ENCODE measurements around the gene DNAJC3.
A peak's percentile ranks its signal among the peaks of the same experiment; 100 is the strongest.
"Not testable (repeated sequence)": the region's sequence is repeated elsewhere in the genome, so short reads cannot be mapped to it uniquely, and the experiment has no call there.

Gene DNAJC3

DNA sequence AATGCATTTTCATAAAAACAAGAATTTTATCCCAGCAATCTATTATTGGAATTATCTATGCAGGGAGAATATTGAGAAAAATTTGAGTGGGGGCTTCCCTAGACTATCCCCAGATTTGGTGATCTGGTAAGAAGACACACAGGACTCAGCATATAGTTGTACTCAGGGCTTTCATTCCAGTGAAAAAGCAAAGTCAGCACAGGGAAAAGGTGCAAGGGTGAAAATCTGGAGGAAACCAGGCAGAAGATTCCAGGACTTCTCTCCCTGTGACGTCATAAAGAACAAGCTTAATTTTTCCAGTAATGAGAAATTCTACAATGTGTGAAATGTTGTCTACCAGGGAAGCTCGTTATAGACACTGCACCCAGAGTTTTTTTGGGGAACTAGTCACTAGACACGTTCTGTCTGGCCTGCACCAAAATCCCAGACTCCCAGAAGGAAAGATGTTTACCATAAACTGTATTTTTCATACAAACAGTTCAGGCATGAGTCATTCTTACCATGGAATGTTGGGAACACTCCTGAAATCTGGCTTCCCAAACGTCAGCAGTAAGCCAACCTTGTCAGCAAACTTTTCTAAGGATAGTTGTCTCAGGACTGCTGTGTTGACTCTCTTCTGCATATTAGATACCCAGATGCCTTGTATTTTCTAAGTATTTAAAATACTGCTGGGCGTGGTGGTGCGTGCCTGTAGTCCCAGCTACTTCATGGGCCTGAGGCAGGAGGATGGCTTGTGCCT is 107.4 kb downstream of the DNAJC3 start:
- no peak for DNase-seq

DNA sequence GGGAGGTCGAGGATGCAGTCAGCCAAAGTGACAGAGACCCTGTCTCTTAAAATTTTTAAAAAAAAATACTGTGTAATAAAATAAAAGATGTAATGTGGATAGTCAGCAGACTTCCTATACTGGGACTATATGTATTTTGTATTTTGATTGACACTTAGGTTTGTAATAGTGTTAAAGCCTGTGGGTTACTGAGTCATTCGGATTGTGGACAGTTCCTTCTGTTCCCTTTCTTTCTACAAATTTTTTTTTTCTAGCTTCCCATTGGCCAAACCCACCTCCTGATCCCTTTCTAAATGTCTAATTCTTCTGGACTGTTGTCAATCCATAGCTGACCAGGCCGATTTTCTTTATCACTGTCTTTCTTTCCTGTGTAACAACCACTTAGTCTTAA is 108.0 kb downstream of the DNAJC3 start:
- DNase-seq: no peak

GRCh38 chr13:95787356-95788099 is 110.6 kb downstream of the DNAJC3 start:
- DNase-seq: no peak

DNA sequence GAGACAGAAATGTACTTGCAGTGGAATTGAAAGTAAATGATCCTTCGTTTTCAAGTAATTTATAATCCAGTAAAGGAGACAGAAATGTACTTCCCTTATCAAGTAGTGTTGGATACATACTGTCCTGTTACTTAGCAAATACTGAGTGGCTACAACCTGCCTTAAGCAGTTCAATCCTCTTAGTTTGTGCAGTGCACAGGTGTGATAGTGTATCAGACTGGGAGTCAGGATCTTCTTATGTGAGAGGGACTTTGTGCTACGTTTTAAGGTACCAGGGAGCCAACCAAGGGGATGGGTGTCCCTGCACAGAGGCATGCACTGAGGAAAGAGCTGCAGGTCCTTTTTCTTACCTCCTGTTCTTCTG is 111.1 kb downstream of the DNAJC3 start:
- DNase-seq: no peak

DNA sequence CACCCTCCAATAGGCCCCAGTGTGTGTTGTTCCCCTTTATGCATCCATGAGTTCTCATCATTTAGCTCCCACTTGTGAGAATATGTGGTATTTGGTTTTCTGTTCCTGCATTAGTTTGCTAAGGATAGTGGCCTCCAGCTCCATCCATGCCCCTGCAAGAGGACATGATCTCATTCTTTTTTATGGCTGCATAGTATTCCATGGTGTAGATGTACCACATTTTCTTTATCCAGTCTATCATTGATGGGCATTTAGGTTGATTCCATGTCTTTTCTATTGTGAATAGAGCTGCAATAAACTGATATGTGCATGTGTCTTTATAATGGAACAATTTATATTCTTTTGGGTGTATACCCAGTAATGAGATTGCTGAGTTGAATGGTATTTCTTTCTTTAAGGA is 112.4 kb downstream of the DNAJC3 start:
- not testable (repeated sequence) for DNase-seq

- no peak for DNase-seq
These were observed 114.3 kb downstream of the DNAJC3 start for GRCh38 chr13:95791084-95791722.

DNA sequence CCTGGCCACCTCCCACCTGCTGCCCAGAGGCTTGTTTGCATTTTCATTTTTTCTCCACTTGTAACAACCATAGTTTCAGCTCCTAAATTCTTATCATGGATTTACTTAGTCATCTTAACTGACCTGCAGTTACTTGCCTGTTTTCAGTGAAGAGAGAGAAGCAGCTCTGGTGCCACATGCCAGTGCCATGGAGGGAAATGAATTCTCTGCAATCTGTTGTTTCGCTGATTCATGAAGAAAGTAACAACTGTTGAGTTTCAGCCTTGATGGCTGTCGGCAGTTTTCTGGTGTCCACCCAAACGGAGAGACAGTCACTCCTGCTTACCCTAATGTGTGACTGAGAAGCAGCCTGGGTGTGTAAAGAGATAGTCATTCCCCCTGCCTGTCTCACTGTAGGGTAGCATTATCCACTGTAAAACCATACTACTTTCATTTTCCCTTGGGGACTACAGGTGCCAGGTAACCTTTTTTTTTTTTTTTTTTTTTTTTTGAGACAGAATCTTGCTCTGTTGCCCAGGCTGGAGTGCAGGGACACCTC is 116.1 kb downstream of the DNAJC3 start:
- DNase-seq: no peak

- no peak for DNase-seq
These were observed 116.8 kb downstream of the DNAJC3 start for GRCh38 chr13:95793781-95794180.

- no peak for DNase-seq
These were observed 120.1 kb downstream of the DNAJC3 start for GRCh38 chr13:95797016-95797415.

DNA sequence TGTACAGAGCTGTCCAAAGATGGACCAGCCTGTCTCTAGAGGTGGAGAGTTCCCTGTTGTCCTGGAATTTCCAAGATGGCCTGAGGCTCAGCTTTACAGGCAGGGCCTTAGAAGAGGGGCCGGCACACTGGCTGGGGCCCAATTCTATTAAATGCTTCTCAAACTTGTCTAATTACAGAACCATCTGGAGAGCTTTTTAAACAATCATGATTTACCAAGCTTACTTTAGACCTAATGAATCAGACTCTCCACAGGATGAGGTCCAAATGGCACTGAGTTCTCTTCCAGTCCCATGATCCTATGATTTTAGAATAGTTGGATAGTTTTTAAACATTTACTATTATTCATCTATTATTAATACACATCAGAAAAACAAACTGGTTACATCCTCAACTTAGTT is 123.5 kb downstream of the DNAJC3 start:
- no peak for DNase-seq

GRCh38 chr13:95801825-95802224 is 124.9 kb downstream of the DNAJC3 start:
- DNase-seq: no peak

DNA sequence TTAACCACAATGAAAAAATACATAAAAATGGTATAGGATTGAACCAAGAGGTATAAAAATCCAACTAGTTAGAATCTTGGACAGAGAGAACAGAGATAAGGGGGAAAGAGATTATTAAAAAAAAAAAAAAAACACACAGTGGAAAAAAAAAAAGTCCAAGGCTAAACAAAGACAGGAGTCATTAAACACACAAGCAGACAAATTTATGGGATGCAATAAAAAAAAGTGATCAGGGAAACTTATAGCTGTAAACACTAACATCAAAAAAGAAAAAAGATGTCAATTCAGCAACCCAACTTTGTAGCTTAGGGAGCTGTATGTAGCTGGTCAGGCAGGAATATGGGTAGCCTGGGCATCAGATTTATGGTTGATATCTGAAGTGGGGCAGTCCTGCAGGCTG is 129.0 kb downstream of the DNAJC3 start:
- DNase-seq: no peak

GRCh38 chr13:95809429-95809828 is 132.5 kb downstream of the DNAJC3 start:
- DNase-seq: no peak

DNA sequence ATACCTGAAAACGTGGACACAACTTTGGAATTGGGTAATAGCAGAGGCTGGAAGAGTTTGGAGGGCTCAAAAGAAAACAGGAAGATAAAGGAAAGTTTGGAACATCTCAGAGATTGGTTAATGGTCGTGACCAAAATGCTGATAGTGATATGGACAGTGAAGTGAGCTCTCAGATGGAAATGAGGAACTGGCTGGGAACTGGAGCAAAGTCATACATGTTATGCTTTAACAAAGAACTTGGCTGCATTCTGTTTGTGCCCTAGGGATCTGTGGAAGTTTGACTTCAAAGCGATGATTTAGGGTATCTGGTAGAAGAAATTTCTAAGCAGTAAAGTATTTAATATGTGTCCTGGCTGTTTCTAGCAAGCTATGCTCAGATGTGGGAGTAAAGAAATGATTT is 136.2 kb downstream of the DNAJC3 start:
- no peak for DNase-seq

DNA sequence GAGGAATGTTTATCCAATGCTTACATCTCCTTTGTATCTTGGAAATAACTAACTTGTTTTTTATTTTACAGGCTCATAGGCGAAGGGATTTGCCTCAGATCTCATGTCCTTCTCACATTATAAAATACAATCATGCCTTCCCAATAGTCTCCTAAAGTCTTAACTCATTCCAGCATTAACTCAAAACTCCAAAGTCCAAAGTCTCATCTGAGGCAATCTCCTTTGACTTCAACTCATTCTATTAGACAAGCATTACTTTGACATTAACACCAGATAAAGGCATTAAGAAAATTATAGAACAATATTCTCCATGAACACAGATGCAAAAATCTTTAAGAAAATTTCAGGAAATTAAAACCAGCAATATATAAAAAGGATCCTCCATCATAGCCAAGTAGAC is 137.6 kb downstream of the DNAJC3 start:
- DNase-seq: no peak

DNA sequence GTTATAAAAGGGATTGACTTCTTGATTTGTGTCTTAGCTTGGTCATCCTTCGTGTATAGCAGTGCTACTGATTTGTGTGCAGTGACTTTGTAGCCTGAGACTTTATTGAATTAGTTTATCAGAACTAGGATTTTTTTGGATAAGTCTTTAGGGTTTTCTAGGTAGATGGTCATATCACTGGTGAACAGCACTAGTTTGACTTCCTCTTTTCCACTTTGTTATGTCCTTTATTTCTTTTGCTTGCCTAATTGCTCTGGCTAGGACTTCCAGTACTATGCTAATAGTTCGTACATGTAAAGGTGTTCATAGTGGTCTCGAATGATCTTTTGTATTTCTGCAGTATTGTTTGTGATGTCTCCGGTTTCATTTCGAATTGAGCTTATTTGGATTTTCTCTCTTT is 145.4 kb downstream of the DNAJC3 start:
- no peak for DNase-seq

DNA sequence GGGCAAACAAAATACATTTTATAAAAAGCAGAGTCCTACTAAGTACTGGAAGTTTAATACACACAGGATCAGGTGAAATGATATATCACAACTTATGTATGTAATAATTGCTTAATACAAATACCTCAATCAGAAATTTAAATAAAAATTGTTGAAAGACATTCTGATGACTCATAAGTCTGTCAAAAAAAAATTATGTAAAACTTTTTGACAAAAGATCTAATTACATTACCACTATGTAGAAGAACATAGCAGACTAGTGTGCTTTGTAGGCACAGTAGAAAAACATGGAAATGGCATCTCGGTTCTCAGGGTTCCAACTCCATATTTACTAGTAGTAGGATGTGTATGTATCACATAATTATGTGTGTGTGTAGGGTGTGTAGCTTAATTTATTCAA is 156.2 kb downstream of the DNAJC3 start:
- no peak for DNase-seq

- DNase-seq: no peak
These were observed 156.8 kb downstream of the DNAJC3 start for GRCh38 chr13:95833719-95834118.

- peak; percentile 44 for DNase-seq
These were observed 157.3 kb downstream of the DNAJC3 start for GRCh38 chr13:95834134-95834765.

GRCh38 chr13:95841894-95842293 is 165.0 kb downstream of the DNAJC3 start:
- no peak for DNase-seq

GRCh38 chr13:95842898-95843297 is 166.0 kb downstream of the DNAJC3 start:
- DNase-seq: no peak
